AG20443 (cell line): ENCODE measurements around the gene ZNF70.

Experiments used
- DNase-seq: peaks from one replicate; pipeline ENCODE4 v3.0.0; 2012; ENCODE audit warnings: low spot score, mixed read lengths

Gene ZNF70

DNA sequence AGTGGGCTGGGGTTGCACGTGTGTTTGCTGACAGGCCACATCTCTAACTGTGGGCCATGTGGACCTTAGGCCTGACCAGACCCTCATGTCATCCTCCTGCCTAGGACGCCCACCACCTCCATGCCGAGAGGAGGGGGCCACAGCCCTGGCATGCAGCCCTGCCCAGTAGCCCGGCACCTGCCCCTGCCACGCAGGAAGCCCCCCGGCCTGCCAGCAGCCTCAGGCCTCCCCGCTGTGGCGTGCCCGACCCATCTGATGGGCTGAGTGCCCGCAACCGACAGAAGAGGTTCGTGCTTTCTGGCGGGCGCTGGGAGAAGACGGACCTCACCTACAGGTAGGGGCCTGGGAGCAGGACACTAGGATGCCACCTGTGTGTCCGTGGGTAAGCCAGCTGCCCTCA lies 28.2 kb upstream of the ZNF70 start:
- DNase-seq = no peak

DNA sequence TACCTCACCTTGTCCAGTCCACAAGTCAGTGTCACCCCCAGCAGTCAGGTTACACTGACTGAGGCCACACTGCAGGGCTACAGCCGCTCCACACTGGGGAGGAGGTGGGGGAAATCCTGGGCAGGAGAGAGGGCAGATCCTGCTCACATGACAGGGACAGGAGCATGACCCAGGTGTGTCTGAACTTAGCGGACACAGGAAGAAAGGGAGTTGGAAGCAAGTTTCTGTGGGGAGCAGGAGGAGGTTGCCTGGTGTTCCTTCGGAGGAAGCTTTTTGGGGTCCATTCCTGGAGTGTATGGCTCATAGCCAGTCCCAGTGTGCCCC lies 27.6 kb upstream of the ZNF70 start:
- DNase-seq = no peak

DNA sequence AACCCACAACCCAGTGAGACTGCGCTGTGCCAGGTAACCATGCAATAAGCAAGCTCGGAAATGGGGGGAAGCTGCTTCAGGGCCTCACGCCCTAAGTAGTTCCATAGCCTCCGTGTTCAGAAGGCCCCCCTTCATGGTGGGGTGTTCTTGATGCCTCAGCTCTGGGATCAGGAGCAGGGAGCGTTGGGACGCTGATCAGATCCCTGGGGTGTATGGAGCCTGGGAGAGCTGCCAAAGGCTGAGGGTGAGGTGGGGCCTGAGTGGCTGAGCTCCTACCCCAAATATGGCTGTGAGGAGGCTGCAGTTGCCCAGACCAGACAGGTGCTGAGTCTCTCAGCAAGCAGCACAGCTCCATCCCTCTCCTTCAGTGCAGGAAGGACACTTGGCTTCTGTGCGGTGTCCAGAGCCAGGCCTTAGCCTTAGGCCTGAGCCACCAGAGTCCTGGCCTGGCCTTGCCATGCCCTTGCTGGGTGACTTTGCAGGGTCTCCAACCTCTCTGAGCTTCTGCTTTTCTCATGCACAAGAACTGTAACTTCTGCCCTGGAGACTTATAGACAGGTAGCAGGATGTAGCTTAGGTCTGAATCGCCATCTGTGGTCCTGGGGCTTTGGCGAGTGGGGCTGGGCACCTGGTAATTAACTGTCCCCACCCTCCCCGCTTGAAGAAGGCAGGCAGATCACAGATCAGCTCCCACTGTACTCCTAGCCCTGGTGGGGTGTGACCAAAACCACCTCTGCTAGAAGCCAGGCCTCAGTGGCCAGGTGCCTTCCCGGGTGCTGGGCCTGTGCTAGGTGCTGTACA lies 27.1 kb upstream of the ZNF70 start:
- DNase-seq = no peak

DNA sequence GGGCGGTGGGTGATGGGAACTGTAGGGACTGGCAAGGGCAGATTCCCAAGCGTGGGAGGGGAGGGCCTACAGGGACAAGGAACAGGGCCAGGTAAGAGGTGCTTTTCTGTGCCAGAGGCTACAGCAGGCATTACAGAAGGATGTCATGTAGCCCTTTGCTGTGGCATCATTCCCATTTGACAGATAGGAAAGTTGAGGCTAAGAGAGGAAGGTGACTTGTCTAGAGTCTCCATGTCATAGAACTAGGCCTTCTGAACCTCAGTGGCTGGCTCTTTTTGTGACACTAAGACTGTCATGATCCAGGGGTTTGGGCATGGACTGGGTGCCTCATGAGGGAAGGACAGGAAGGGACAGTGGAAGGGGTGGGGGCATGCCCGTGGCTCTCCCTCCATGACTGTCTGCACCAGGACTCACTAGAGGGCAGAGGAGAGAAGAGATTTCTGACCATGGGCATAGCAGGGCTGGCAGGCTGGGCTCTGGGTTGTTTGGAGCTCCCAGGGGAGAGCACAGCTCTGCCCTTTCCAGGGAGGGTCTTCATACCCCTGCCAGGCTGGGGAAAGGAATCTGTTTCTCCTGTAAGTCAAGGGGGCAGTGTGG lies 25.0 kb upstream of the ZNF70 start:
- DNase-seq = no peak

DNA sequence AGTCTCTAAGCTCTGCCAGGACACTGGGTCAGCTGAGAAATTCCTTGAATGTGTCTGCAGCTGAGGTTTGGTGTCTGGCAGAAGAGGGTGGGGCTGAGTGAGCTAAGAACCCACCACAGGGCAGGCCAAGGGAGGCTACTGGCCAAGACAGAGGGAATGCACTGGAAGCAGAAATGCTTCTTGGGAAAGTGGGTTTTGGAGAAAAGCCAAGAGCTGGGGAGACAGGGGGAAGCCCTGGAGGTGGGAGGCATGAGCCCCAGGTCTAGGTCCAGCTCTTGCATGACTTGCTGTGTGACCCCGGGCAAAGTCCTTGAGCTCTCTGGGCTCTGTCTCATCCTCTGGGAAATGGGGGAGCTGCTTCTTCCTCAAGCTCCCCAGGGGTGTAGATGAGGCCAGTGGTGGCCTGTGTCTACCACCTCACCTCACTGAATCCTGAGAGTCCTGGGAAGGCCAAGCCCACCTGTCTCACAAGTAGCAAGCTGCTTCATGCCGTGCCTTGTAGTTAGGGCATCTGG lies 24.1 kb upstream of the ZNF70 start:
- DNase-seq = peak; percentile 86

DNA sequence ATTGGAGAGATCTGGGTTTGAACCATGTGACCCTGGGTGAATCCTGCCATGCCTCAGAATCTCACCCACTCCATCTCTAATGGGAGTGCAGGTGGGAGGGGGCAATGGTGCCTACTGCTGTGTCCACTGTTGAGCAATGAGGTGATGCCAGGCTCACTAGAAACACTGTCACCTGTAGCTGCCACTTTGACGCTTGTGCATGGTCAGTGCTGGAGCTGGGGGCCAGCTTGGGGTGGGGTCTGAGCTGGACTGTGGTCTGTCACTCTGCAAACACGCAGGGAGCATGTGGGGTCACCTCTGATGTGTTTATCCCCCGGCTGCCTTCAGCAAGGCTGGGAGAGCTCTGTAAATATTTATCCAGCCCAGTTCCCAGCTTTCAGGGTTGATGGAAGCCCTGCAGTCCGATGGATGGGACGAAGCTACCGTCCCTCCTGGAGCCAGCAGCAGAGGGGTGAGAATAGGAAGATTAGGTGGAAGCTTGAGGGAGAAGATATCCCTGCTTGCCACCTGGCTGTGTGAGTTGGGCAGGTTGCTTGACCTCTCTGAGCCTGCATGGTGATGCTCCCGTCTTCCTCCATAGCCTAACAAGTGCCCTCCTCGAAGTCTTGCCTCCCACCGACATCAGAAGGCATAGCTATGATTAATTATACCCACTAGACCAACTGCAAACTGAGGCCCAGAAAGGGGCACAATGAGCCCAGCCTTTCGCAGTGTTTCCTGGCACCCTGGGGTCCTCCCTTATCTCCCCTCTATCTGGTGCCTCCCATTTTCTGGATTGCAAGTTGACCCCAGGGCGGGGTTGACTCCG lies 23.4 kb upstream of the ZNF70 start:
- DNase-seq = no peak

DNA sequence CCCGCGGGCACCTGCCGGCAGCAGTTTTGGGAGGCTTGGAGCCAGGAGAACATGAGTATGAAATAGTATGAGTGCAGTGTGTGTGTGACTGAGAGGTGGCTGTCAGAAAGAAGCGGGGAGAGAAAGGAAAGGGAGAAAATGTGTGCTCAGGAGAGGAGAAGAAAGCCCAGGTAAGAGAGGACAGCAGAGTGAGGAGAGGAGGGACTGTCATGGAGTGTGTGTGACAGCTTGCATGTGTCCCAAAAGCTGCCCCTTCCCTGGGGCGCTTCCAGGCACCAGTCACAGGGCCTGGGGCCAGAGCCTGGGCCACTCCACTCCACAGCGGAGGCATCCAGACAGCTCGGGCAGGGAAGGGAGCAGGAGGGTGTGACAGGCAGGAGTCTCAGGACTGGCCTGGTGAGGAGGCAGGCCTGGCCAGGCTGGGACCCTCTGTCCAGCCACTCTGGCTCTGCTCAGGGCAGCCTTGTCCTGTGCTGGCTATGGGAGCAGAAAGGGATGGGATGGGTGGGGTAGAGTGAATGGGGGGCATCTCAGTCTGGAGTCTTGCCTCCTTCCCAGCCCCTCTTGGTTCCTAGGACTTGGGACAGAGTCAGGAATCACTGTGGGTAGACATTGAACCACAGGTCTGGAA lies 22.7 kb upstream of the ZNF70 start:
- DNase-seq = no peak

DNA sequence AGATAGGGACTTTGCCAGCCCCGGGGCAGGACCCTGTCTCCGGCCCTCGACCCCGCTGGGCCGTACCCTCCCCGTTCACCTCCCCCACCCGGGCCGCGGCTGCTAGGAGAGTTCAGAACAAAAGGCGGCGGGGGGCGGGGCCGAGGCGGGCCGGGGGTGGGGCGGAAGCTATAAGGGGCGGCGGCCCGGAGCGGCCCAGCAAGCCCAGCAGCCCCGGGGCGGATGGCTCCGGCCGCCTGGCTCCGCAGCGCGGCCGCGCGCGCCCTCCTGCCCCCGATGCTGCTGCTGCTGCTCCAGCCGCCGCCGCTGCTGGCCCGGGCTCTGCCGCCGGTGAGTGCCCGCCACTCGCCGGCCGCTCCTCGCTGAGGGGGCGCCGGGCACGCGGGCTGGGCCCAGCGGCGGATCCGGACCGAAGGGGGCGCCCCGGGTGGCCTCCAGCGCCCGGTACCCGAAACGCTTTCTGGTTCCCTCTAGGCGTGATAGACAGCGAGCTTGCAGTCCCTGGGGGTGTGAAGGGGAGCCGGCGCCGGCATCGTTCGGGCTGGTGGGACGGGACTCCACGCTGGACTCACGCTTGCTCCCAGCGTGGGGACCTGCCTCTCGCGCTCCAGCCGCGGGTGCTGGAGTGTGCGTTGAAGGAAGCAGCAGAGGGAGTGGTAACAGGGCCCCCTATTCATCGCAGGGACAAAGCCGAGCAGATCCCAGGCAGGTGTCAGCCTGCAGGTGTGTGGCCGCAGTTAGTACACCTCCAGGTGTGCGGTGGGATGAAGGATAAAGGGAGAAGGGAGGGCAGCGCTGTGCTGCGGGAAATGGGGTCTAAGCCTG lies 21.9 kb upstream of the ZNF70 start, which contains the start of gene MMP11:
MMP11 (plus strand) TSS at position 201 of the 825 bp plus-strand sequence; CDS start at position 223, 22 bp downstream.
- peak; percentile 85 for DNase-seq

DNA sequence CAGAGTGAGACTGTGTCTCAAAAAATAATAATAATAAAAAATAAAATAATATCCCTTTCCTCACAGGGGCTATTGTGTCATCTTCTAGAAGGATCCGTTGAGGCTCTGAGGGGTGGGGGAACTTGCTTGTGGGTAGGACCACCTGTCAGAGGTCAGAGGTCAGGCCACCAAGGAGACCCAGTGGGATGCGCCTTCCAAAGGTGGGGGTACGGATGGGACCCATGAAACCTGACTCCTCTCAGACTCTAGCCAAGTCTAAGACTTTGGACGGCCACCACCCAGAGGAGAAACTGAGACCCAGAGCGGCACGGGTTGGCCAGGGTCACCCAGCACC lies 21.4 kb upstream of the ZNF70 start:
- no peak for DNase-seq

DNA sequence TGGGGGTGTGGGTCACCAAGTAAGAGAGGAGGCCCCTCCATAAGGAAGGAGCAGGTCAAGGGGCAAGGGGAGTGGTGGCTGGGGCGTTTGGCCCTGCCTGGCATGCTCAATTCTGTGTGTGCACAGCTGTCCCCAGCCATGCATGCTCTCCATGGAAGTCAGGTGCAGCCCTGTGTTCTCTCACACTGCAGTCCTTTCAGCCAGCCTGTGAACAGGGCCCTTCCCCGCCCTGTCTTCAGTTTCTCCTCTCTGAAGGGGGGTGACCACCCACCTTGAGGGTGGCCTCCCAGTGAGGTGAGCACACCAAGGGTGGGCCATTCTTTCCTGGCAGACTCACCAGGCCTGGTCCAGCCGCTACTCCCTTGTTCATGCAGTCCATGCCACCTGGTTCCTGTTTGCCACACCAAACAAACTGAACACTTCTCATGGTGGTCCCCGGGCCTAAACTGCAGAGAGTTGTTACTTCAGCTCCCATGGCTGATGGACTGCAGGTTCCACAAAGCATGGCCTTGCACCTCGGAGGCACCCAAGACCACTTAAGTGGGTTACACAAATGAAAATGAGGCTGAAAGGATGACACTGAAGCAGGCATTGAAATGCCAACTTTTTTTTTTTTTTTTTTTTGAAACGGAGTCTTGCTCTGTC lies 18.5 kb upstream of the ZNF70 start:
- DNase-seq = no peak

DNA sequence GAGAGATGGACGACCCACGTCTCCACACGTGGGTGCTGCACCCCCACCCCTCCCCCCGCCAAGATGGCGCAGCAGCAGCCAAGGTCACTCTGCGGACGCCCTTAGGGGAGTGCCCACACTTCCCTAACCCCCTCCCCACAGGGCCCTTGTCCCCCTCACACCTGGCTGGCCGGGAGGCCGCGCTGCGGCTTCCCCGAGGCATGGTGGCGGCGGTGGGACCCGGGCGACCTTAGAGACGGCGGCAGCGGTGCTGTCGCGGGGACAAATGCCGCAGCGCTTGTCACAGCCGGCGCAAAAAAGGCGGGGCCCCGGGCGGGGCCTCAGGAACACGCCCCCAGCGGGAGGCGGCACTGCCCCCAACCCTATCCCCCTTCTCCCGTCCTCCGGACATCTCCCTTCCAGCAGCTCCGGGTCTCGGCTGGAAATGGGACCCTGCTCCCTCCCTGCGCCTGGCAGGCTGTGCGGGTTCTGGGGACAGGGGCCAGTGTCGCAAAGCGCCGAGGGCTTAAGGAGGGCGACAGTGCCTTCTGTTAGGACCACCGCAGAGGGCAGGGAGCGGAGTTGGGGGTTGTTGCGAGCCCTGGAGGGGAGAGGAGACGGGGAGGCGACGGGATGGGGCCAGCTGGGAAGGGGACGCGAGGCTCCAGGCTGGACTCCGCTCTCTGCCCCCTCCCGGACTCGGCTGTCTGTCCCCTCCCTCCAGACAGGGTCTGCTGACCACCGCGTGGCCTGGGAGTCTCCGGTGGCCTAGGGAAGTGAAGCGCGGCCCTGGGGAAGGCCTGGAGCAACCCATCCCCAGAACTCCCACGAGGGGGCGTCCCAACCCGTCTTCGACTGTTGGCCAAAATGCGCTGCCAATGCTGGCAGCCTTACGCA lies 17.0 kb upstream of the ZNF70 start, which contains the start of gene CHCHD10:
CHCHD10 (minus strand) TSS at position 300 of the 876 bp plus-strand sequence; CDS start at position 202, 98 bp downstream.
- peak; percentile 89 for DNase-seq

DNA sequence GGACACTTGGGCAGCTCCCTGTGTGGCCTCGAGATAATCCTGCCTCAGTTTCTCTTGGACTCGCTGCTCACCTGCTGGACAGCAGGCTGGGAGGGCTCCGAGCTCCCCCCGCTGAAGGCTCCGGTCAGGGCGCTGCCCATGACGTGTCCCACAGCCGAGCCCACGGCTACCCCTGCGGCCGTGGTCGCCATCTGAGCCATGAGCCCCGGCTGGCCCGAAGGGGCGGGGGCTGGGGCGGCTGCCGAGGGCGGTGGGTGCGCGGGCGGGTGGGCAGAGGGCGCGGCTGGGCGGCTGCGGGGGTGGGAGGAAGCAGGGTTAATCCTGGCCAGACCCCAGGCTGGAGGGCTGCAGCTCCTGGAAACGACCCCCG lies 16.4 kb upstream of the ZNF70 start:
- no peak for DNase-seq

DNA sequence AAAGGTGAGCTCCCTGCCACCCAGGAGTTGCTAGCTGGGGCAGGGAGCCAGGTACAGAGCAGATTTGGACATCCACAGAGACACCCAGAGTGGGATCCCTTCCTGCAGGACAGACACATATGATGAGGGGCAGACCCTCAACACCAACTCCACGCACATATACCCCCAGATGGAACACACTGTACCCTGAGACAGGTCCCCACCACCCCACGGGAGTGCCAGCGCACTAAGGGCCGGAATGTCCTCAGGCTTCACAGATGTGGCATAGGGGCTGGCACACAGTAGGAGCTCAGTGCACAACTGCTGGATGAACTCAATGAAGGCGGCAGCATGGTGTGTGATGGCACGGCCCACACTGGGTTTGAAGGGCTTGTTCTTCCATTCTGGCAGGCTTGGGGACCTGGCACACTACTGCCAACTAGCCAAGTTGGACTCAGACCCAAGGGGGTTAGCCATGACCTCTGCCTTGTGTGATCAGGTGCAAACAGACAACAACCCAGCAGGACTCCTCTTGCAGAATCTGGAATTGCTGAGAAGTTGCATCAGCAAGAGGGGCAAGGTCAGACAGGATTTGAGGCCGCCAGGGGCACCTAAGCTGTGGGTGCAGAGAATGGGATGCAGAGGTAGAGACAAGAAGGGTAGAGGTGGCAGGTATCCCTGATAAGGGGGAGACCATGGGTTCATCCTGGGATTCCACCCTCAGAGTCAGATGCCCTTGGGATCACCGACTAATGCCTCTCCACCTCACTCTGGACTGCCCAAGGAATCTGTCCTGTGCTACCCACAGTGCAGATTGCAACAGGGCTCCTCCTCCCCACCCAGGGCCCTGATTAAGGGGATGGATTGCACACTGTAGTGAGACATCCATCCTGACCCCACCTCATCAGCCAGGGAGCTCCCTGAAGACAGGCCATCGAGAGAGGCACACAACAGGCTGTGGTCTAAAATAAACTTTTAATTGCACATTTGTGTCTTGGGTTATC lies 14.3 kb upstream of the ZNF70 start:
- no peak for DNase-seq

DNA sequence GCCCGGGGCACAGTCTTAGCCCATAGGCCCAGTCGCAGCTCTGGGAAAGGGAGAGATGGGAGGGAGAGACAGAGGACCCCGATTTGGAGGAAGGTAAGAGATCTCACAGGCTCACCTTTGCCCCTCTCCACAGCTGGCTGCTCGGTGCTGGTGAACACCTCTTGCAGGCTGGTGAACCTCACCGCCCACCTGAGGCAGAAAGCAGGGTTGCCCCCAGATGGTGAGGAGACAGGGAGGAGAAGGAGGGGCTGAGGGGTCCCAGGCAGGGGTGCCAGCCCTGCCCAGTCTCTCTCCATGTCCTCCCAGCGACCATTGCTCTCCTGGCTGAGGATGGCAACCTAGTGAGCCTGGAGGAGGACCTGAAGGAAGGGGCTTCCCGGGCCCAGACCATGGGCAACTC lies 13.0 kb upstream of the ZNF70 start:
- no peak for DNase-seq

DNA sequence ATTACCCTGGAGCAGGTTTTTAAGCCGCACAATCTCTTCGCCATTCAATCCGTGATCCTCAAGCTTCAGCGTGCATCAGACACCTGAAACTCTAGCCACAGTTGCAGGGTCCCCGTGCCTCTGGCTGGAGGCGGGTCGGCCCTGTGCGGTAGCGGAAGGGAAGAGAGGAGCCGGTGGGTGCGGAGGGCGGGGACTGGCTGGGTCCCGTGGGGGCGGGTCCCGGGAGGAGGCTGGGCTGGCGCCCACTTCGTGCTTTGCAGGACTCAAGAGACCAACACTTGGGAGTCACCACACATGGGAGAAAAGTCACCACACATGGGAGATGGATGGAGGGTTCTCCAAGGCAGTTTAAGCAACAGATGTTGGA lies 12.7 kb upstream of the ZNF70 start:
- no peak for DNase-seq

DNA sequence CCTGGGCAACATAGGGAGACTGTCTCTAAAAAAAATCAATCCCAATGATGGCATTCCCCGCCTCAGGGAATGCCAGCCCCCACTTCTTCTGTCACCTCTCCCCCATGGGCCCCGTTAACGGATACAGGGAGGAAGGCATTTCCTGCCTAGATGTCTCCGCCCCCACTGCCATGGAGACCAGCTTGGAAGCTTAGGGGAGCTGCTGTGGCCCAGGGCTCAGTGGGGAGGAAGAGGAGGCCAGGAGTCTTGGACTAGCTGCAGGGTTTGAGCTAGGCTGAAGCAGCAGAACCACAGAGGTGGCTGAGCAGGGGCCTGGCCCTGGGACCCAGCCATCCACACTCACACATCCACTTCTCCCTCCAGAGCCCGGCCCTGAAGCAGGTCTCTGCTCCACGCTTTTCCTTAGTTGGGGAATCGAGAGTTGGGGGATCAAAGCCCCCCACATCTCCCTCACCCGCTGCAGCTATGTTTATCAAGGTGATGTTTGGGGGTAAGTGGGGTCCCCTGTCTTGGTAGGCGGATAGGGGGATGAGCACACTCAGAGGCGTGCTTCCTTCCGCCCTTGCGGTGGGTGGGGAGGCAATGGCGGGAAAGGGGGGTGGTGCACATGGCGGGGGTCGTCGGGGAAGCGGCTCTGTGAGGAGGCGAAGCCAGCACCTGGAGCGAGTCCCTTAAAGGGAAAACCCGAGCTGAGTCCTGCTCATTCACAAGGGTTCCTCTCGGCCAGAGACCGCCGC lies 12.1 kb upstream of the ZNF70 start, which contains the start of gene C22orf15:
C22orf15 (plus strand) TSS at position 149 of the 737 bp plus-strand sequence; CDS start at position 466, 317 bp downstream.
- peak; percentile 68 for DNase-seq

DNA sequence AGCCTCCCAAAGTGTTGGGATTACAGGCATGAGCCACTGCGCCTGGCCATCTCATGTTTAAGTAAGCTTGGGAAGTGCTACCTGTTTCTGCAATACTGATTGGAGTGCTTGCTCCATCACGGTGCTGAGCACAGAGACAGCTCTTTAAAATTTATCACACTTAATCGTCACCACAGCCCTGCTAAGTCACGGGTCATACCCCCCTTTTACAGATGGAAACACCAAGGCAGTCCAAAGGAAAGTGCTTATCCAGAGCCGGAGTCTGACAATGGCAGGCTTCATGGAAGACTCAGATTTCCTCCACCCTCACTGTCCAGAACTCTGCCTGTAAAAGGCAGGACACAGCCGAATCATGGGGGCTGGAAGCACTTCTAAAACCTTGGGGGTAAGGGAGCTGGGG lies 9.1 kb upstream of the ZNF70 start:
- DNase-seq = no peak

DNA sequence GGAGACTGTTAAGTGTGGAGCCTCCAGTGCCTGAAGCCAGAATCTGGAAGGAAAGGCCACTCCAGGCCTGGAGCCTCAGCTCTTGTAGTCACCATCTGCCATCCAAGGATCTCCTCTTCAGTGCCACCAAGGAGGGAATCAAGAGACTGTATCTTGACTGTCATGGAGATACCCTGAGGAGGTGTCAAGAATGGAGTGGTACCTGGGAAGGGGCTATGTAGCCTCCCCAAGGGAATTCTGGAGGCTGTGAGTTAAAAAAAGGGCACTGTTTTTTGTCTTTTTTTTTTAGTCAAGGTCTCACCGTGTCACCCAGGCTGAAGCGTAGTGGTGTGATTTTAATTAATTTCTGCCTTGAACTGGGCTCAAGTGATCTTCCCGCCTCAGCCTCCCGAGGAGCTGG lies 8.7 kb upstream of the ZNF70 start:
- no peak for DNase-seq
